CD4-positive, CD25-positive, alpha-beta regulatory T cell (primary cell): ENCODE data around the gene ICOSLG. TPM values are rescaled to one million over a fixed set of nuclear protein-coding genes. Genes with fewer than 3 reads are reported as not detected.

Experiments used
- ATAC-seq, 2 donors: fragments of 150-1000 bp; cut with Tn5 transposase; one replicate each; pipeline ENCODE4 v1.10.0; 2021; ENCODE audit warnings: low read depth in 2 of 2, moderate number of reproducible peaks in 2 of 2, moderate library complexity in 1 of 2
- DNase-seq, 3 donors: peaks; one replicate each; pipeline versions ENCODE4 v3.0.0 to v3.0.0-alpha.2; 2012 to 2022; ENCODE audit warnings: mixed read lengths in 1 of 3
- H3K27ac ChIP-seq: one replicate; pipeline ENCODE4 v1.7.0; 2013; ENCODE audit warnings: mild to moderate bottlenecking, low read length; ENCODE audit not compliant: insufficient read depth, poor library complexity, severe bottlenecking
- H3K27me3 ChIP-seq: one replicate; pipeline ENCODE4 v1.7.0; 2013; ENCODE audit warnings: low read length; ENCODE audit not compliant: control insufficient read depth, insufficient read depth
- H3K36me3 ChIP-seq: one replicate; pipeline ENCODE4 v1.7.0; 2013; ENCODE audit warnings: mild to moderate bottlenecking, low read length, moderate library complexity; ENCODE audit not compliant: control insufficient read depth, insufficient read depth
- H3K4me1 ChIP-seq: 2 replicates; pipeline ENCODE4 v1.7.0; 2013; ENCODE audit warnings: mild to moderate bottlenecking, low read length; ENCODE audit not compliant: insufficient read depth, control insufficient read depth, poor library complexity, severe bottlenecking
- H3K4me3 ChIP-seq: one replicate; pipeline ENCODE4 v1.7.0; 2013; ENCODE audit warnings: low read depth, mild to moderate bottlenecking, low read length, moderate library complexity
- H3K9me3 ChIP-seq, 2 experiments: 1 replicate in 1 of 2; 2 replicates in 1 of 2; pipeline ENCODE4 v1.7.0; 2013; ENCODE audit warnings: low read length in 2 of 2, mild to moderate bottlenecking in 1 of 2, moderate library complexity in 1 of 2; ENCODE audit not compliant: control insufficient read depth in 2 of 2
- H3K27ac Mint-ChIP-seq, 3 donors: one replicate each; pipeline ENCODE4 v1.8.0; 2020 to 2022; ENCODE audit warnings: mild to moderate bottlenecking in 3 of 3, mixed read lengths in 3 of 3, moderate library complexity in 2 of 3
- H3K27me3 Mint-ChIP-seq: one replicate; pipeline ENCODE4 v1.8.0; 2022; ENCODE audit warnings: mild to moderate bottlenecking, mixed read lengths
- H3K36me3 Mint-ChIP-seq: one replicate; pipeline ENCODE4 v1.8.0; 2020; ENCODE audit warnings: mixed read lengths
- H3K4me1 Mint-ChIP-seq, 4 donors: one replicate each; pipeline ENCODE4 v1.8.0; 2020 to 2022; ENCODE audit warnings: mixed read lengths in 4 of 4, mild to moderate bottlenecking in 1 of 4
- H3K4me3 Mint-ChIP-seq, 4 donors: one replicate each; pipeline ENCODE4 v1.8.0; 2020 to 2022; ENCODE audit warnings: mild to moderate bottlenecking in 4 of 4, mixed read lengths in 4 of 4, moderate library complexity in 3 of 4
- H3K9me3 Mint-ChIP-seq, 7 donors: one replicate each; pipeline ENCODE4 v1.8.0; 2020 to 2022; ENCODE audit warnings: mixed read lengths in 7 of 7, mild to moderate bottlenecking in 3 of 7, moderate library complexity in 2 of 7
- polyA plus RNA-seq, 4 donors: library from polyadenylated mRNA; unstranded; fragments of 300-500 nt; fragmentation: Illumina TruSeq; gene quantifications; one replicate each; pipeline ENCODE4 v1.2.3, GENCODE V29; 2021
- total RNA-seq: library from RNA; stranded (reverse); gene quantifications from one replicate; pipeline ENCODE4 v1.2.3, GENCODE V29; 2022

The ICOSLG gene
- total and polyA plus RNA-seq, 5 donors from 2014 or later = 0.49 to 22.6 (median 1.9) TPM

DNA sequence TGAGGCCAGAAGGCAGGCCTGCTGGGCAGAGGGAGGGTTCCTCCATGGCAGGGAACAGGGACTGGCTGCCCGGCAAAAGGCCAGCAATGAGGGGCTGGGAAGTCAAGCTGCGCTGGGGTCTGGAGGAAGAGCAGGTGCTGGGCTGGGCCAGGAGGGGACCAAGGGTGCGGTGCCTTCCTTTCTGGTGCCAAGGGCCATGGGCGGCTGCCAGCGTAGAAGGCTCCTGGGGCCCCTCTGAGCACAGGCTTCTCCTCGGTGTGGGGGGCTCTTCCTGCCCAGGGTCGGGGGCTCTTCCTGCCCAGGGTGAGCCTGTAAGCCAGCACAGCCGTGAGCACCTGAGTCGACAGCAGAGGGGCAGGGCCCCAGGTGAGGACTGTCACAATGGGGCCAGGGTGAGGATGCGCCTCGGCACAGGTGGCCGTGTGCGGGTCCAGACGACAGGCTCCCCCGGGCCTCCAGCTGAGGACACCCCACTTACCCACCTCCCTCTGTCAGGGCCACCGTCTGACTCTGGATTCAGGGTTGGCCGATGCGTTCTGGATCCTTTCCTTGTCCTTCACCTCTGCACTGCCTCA is 31.6 kb upstream of the ICOSLG start:
- Mint-ChIP-seq H3K4me3 (no peak overlapping the region), H3K27ac (no peak overlapping the region), H3K9me3 (no peaks in the 10 kb centered on the region), H3K4me1 (peaks cover 0 to 5% (median 0%) of the 10 kb centered on the region in 4 donors), H3K27me3 (peaks cover 8% of the 10 kb centered on the region), H3K36me3 (no peaks in the 10 kb centered on the region)
- Histone ChIP-seq H3K4me3 (no peak overlapping the region), H3K36me3 (no peaks in the 10 kb centered on the region), H3K27ac (no peak overlapping the region), H3K4me1 (no peaks in the 10 kb centered on the region), H3K9me3 (no peaks in the 10 kb centered on the region), H3K27me3 (no peaks in the 10 kb centered on the region)
- DNase-seq (no peak), ATAC-seq (no peak)

GRCh38 chr21:44271558-44272283 is 31.0 kb upstream of the ICOSLG start:
- H3K36me3 ChIP-seq = no peaks in the 10 kb centered on the region
- H3K27ac ChIP-seq = no peak overlapping the region
- no peak overlapping the region for H3K27ac Mint-ChIP-seq
- H3K9me3 ChIP-seq = no peaks in the 10 kb centered on the region
- DNase-seq = no peak
- H3K4me3 Mint-ChIP-seq = no peak overlapping the region
- peaks cover 8% of the 10 kb centered on the region for H3K27me3 Mint-ChIP-seq
- H3K27me3 ChIP-seq = no peaks in the 10 kb centered on the region
- H3K4me1 ChIP-seq = no peaks in the 10 kb centered on the region
- no peaks in the 10 kb centered on the region for H3K36me3 Mint-ChIP-seq
- no peaks in the 10 kb centered on the region for H3K9me3 Mint-ChIP-seq
- peaks cover 0 to 5% (median 0%) of the 10 kb centered on the region in 4 donors for H3K4me1 Mint-ChIP-seq
- no peak overlapping the region for H3K4me3 ChIP-seq
- ATAC-seq = no peak

DNA sequence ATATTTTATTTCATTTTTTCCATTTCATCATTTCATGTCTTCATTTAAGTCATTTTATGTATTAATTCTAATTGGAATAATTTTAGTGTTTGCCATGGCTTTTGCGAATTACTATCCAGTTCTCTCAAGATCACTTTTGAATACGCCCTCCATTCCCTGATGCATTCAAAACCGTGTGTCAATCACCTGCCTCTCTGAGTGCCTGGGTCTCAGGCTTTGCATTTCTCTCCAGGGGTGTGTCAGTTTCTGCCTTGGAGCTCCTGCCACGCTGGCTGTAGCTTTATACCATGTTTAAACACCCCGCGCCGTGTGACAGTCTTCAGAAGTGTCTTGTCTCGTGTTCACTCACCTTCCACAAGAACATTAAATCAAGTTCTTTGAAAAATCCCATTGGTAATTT is 28.3 kb upstream of the ICOSLG start:
- no peaks in the 10 kb centered on the region for H3K27me3 ChIP-seq
- no peaks in the 10 kb centered on the region for H3K9me3 Mint-ChIP-seq
- peak overlapping the region in 1 of 3 donors; percentile 4 for H3K27ac Mint-ChIP-seq
- DNase-seq (no peak), ATAC-seq (no peak)
- H3K4me1 ChIP-seq = no peaks in the 10 kb centered on the region
- H3K36me3 Mint-ChIP-seq = no peaks in the 10 kb centered on the region
- H3K4me3 Mint-ChIP-seq = no peak overlapping the region
- H3K4me3 ChIP-seq = no peak overlapping the region
- peaks cover 0 to 5% (median 0%) of the 10 kb centered on the region in 4 donors for H3K4me1 Mint-ChIP-seq
- no peaks in the 10 kb centered on the region for H3K36me3 ChIP-seq
- no peak overlapping the region for H3K27ac ChIP-seq
- no peaks in the 10 kb centered on the region for H3K27me3 Mint-ChIP-seq
- H3K9me3 ChIP-seq = no peaks in the 10 kb centered on the region

DNA sequence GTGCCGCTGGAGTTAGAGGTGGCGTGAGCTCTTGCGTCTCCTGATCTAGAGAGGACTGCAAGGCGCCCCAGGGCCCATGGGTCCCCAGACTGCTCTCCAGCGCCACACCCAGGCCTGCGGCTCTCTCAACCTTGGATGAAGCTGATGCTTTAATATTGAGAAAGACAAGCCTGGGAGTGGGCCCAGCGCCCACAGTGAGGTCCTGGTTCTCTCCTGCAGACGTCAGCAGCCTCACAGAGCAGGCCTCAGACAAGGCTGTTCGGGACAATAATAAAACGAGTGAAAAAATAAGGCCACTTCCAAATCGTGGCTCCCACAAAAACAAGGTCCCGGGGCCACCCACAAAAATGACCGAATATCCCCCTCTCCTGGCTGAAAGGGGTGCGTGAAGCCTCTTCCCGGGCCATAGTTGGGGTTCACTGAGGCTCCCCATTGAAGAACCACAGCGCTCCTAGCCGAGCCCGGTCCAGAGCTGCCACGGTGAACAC is 27.0 kb upstream of the ICOSLG start:
- H3K9me3 ChIP-seq = no peaks in the 10 kb centered on the region
- no peak overlapping the region for H3K27ac ChIP-seq
- no peak overlapping the region for H3K4me3 ChIP-seq
- Mint-ChIP-seq H3K4me1 (peaks cover 0 to 5% (median 0%) of the 10 kb centered on the region in 4 donors), H3K4me3 (no peak overlapping the region), H3K36me3 (no peaks in the 10 kb centered on the region), H3K27ac (peak overlapping the region in 1 of 3 donors; percentile 4), H3K27me3 (no peaks in the 10 kb centered on the region), H3K9me3 (no peaks in the 10 kb centered on the region)
- no peaks in the 10 kb centered on the region for H3K27me3 ChIP-seq
- no peaks in the 10 kb centered on the region for H3K4me1 ChIP-seq
- ATAC-seq (peak; percentile 50 to 52), DNase-seq (peak in 2 of 3 donors; percentile 26 to 33)
- no peaks in the 10 kb centered on the region for H3K36me3 ChIP-seq

DNA sequence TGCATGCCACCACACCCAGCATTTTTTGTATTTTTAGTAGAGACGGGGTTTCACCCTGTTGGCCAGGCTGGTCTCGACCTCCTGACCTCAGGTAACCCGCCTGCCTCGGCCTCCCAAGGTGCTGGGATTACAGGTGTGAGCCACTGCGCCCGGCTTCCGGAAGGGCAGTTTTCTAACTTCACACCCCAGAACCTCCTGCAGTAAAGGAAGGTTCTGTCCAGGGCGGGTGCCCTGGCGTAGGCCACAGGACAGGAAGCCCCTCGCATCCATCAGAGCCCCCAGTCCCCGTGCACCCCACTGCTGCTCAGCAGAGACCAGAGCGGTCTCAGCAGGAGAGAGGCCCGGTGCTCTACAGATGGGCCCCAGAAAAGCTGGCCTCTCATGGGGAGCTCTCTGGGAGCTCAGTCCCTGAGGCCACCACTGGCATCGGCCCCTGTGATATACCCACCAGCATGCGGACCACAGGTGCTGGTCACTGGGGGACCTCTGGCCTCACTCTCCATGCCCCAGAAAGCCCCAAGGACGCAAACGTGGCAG is 25.1 kb upstream of the ICOSLG start:
- no peaks in the 10 kb centered on the region for H3K36me3 ChIP-seq
- no peaks in the 10 kb centered on the region for H3K9me3 ChIP-seq
- no peak for DNase-seq
- H3K27ac ChIP-seq = no peak overlapping the region
- H3K27me3 ChIP-seq = no peaks in the 10 kb centered on the region
- no peak overlapping the region for H3K4me3 Mint-ChIP-seq
- no peak overlapping the region for H3K4me3 ChIP-seq
- no peak overlapping the region for H3K27ac Mint-ChIP-seq
- H3K27me3 Mint-ChIP-seq = no peaks in the 10 kb centered on the region
- H3K4me1 ChIP-seq = no peaks in the 10 kb centered on the region
- no peak for ATAC-seq
- peaks cover 0 to 5% (median 0%) of the 10 kb centered on the region in 4 donors for H3K4me1 Mint-ChIP-seq
- H3K36me3 Mint-ChIP-seq = no peaks in the 10 kb centered on the region
- H3K9me3 Mint-ChIP-seq = no peaks in the 10 kb centered on the region

DNA sequence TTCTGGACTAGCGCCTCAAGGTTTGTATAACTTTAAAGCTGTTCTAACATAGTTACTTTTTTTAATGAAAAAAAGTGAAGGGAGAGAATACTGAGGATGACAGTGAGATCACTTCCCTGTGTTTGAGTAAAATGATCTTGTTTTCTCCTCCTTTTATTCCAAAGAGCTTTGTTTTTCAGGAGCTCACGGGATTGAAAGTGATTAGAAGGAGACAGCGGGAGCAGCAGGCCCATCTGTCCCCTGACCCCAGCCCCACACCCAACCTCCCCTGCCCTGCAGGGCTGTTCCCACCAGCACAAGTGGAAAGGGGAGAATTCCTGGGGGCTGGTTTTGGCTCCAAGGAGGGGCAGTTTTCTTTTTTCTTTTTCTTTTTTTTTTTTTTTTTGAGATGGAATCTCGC is 23.0 kb upstream of the ICOSLG start:
- no peaks in the 10 kb centered on the region for H3K27me3 Mint-ChIP-seq
- no peaks in the 10 kb centered on the region for H3K27me3 ChIP-seq
- ATAC-seq (no peak), DNase-seq (no peak)
- no peaks in the 10 kb centered on the region for H3K36me3 Mint-ChIP-seq
- H3K4me1 ChIP-seq = no peaks in the 10 kb centered on the region
- no peak overlapping the region for H3K27ac Mint-ChIP-seq
- H3K27ac ChIP-seq = no peak overlapping the region
- H3K9me3 Mint-ChIP-seq = no peaks in the 10 kb centered on the region
- H3K4me3 Mint-ChIP-seq = no peak overlapping the region
- H3K4me1 Mint-ChIP-seq = peaks cover 0 to 5% (median 0%) of the 10 kb centered on the region in 4 donors
- H3K4me3 ChIP-seq = no peak overlapping the region
- H3K9me3 ChIP-seq = no peaks in the 10 kb centered on the region
- no peaks in the 10 kb centered on the region for H3K36me3 ChIP-seq

GRCh38 chr21:44263221-44263760 is 22.5 kb upstream of the ICOSLG start:
- Histone ChIP-seq H3K4me1 (no peaks in the 10 kb centered on the region), H3K4me3 (no peak overlapping the region), H3K9me3 (no peaks in the 10 kb centered on the region), H3K27ac (no peak overlapping the region), H3K27me3 (no peaks in the 10 kb centered on the region), H3K36me3 (no peaks in the 10 kb centered on the region)
- DNase-seq (no peak), ATAC-seq (no peak)
- no peak overlapping the region for H3K4me3 Mint-ChIP-seq
- H3K36me3 Mint-ChIP-seq = no peaks in the 10 kb centered on the region
- no peaks in the 10 kb centered on the region for H3K9me3 Mint-ChIP-seq
- peaks cover 0 to 2% (median 0%) of the 10 kb centered on the region in 4 donors for H3K4me1 Mint-ChIP-seq
- H3K27me3 Mint-ChIP-seq = no peaks in the 10 kb centered on the region
- no peak overlapping the region for H3K27ac Mint-ChIP-seq
